Activated B cell treated with CpG ODN at 0.5 μM for 24 hours (primary cell): ENCODE measurements around the gene VWCE. TPM values are rescaled to one million over a fixed set of nuclear protein-coding genes. Genes with fewer than 3 reads are reported as not detected.
A peak's percentile ranks its signal among the peaks of the same experiment; 100 is the strongest.

Experiments
- ATAC-seq: fragments of 200-7000 bp; cut with Tn5 transposase; one replicate; pipeline ENCODE4 v1.10.0; 2021; ENCODE audit warnings: low read depth, mild to moderate bottlenecking, moderate library complexity
- CTCF ChIA-PET: fragments of 350-600 bp; sonication (Branson Sonifier 250); formaldehyde crosslinking; loops from one replicate; lab custom pipeline; 2021; ENCODE audit warnings: antibody characterized with exemption; lab: Charles Lee
- POLR2A ChIA-PET: fragments of 350-600 bp; sonication (Branson Sonifier 250); formaldehyde crosslinking; loops from one replicate; lab custom pipeline; 2021; ENCODE audit warnings: antibody characterized with exemption; lab: Charles Lee
- DNase-seq: peaks from one replicate; pipeline ENCODE4 v3.0.0; 2022
- H3K27ac Mint-ChIP-seq: one replicate; pipeline ENCODE4 v1.8.0; 2020; ENCODE audit warnings: mixed read lengths
- H3K27me3 Mint-ChIP-seq: one replicate; pipeline ENCODE4 v1.8.0; 2021; ENCODE audit warnings: mixed read lengths
- H3K36me3 Mint-ChIP-seq: one replicate; pipeline ENCODE4 v1.8.0; 2021; ENCODE audit warnings: low read depth, mixed read lengths
- H3K4me1 Mint-ChIP-seq: one replicate; pipeline ENCODE4 v1.8.0; 2021; ENCODE audit warnings: mixed read lengths
- H3K4me3 Mint-ChIP-seq: one replicate; pipeline ENCODE4 v1.8.0; 2020; ENCODE audit warnings: mild to moderate bottlenecking, mixed read lengths
- H3K9me3 Mint-ChIP-seq: one replicate; pipeline ENCODE4 v1.8.0; 2020; ENCODE audit warnings: mixed read lengths
- intact Hi-C: fragments of 100-400 bp; cut with micrococcal nuclease; formaldehyde crosslinking; loops from one replicate; pipeline ENCODE4 v1.15.1; 2024
- total RNA-seq: library from RNA; stranded (reverse); gene quantifications from 2 replicates; pipeline ENCODE4 v1.2.3, GENCODE V29; 2022
- TF ChIP-seq, protein P1 (sequence below): fragments of 200-600 bp; IDR thresholded peaks from one replicate; pipeline ENCODE4 v1.8.0; 2022; ENCODE audit warnings: antibody characterized with exemption, mild to moderate bottlenecking

VWCE gene
- total RNA-seq, 1 donor from 2014 or later: 1.3 TPM

- no peak overlapping the region for H3K4me3 Mint-ChIP-seq
- TF ChIP-seq, protein P1, sequence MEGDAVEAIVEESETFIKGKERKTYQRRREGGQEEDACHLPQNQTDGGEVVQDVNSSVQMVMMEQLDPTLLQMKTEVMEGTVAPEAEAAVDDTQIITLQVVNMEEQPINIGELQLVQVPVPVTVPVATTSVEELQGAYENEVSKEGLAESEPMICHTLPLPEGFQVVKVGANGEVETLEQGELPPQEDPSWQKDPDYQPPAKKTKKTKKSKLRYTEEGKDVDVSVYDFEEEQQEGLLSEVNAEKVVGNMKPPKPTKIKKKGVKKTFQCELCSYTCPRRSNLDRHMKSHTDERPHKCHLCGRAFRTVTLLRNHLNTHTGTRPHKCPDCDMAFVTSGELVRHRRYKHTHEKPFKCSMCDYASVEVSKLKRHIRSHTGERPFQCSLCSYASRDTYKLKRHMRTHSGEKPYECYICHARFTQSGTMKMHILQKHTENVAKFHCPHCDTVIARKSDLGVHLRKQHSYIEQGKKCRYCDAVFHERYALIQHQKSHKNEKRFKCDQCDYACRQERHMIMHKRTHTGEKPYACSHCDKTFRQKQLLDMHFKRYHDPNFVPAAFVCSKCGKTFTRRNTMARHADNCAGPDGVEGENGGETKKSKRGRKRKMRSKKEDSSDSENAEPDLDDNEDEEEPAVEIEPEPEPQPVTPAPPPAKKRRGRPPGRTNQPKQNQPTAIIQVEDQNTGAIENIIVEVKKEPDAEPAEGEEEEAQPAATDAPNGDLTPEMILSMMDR: no peak
- H3K4me1 Mint-ChIP-seq: peaks cover 42% of the 10 kb centered on the region
- no peak overlapping the region for H3K27ac Mint-ChIP-seq
- POLR2A ChIA-PET: interaction anchor here (1.8 to 10.1 kb wide), 3 partner anchors 18 to 48 kb away, joined by 12 to 224 read pairs (median 13); partner anchors contain the start of genes CYB561A3 and TMEM138
- no peaks in the 10 kb centered on the region for H3K9me3 Mint-ChIP-seq
- ATAC-seq (no peak), DNase-seq (no peak)
- CTCF ChIA-PET: interaction anchor here (1.1 to 10.1 kb wide), 5 partner anchors 10 to 97 kb away, joined by 3 to 561 read pairs (median 29); partner anchors contain the start of genes CYB561A3, TMEM138 and TMEM216
- H3K36me3 Mint-ChIP-seq: peaks cover 26% of the 10 kb centered on the region
- intact Hi-C loops: loop anchor here (2.0 kb wide), 1 partner anchor 55 kb away; the partner anchor contains the start of gene TMEM216
- no peaks in the 10 kb centered on the region for H3K27me3 Mint-ChIP-seq
Observed at GRCh38 chr11:61337706-61338470, 42.8 kb upstream of the VWCE start.

GRCh38 chr11:61336171-61336935 lies 41.2 kb upstream of the VWCE start:
- Mint-ChIP-seq H3K36me3 (peaks cover 23% of the 10 kb centered on the region), H3K27ac (peak overlapping the region; percentile 79), H3K9me3 (no peaks in the 10 kb centered on the region), H3K4me3 (no peak overlapping the region), H3K4me1 (peaks cover 48% of the 10 kb centered on the region), H3K27me3 (no peaks in the 10 kb centered on the region)
- ChIA-PET CTCF (interaction anchor here (0.6 to 10.1 kb wide), 24 partner anchors 8 to 505 kb away, joined by 3 to 561 read pairs (median 5); partner anchors contain the start of genes CPSF7, CYB561A3, SDHAF2 and TMEM138), POLR2A (interaction anchor here (0.6 to 10.1 kb wide), 12 partner anchors 8 to 615 kb away, joined by 3 to 224 read pairs (median 4); partner anchors contain the start of genes CYB561A3, TMEM138 and TMEM216)
- TF ChIP-seq, protein P1: peak; percentile 30
- intact Hi-C loops: loop anchor here (1.0 to 2.0 kb wide), 5 partner anchors 21 to 99 kb away; partner anchors contain the start of genes TMEM138 and TMEM216
- DNase-seq (peak; percentile 83), ATAC-seq (peak; percentile 76)

- DNase-seq: no peak
- H3K27me3 Mint-ChIP-seq: no peaks in the 10 kb centered on the region
- TF ChIP-seq, protein P1: no peak
- H3K4me3 Mint-ChIP-seq: no peak overlapping the region
- H3K9me3 Mint-ChIP-seq: no peaks in the 10 kb centered on the region
- POLR2A ChIA-PET: interaction anchor here (0.7 to 10.1 kb wide), 8 partner anchors 18 to 493 kb away, joined by 3 to 224 read pairs (median 32); partner anchors contain the start of genes CPSF7, CYB561A3, SDHAF2 and TMEM138
- CTCF ChIA-PET: interaction anchor here (1.1 to 10.1 kb wide), 9 partner anchors 20 to 504 kb away, joined by 4 to 561 read pairs (median 9); partner anchors contain the start of genes CPSF7, CYB561A3, SDHAF2 and TMEM138
- peaks cover 48% of the 10 kb centered on the region for H3K4me1 Mint-ChIP-seq
- intact Hi-C loops: no loop called here
- H3K27ac Mint-ChIP-seq: peak overlapping the region; percentile 79
- ATAC-seq: no peak
- peaks cover 24% of the 10 kb centered on the region for H3K36me3 Mint-ChIP-seq
Observed at GRCh38 chr11:61335355-61335710, 40.2 kb upstream of the VWCE start.

GRCh38 chr11:61334434-61335354 lies 39.6 kb upstream of the VWCE start:
- DNase-seq: no peak
- intact Hi-C loops: no loop called here
- ChIA-PET POLR2A (interaction anchor here (0.7 to 10.1 kb wide), 9 partner anchors 19 to 403 kb away, joined by 3 to 224 read pairs (median 22); partner anchors contain the start of genes CPSF7, CYB561A3, SDHAF2 and TMEM138), CTCF (interaction anchor here (0.7 to 10.1 kb wide), 6 partner anchors 15 to 504 kb away, joined by 3 to 561 read pairs (median 60); partner anchors contain the start of genes CYB561A3, TMEM138 and TMEM216)
- peaks cover 30% of the 10 kb centered on the region for H3K36me3 Mint-ChIP-seq
- H3K27me3 Mint-ChIP-seq: no peaks in the 10 kb centered on the region
- peaks cover 51% of the 10 kb centered on the region for H3K4me1 Mint-ChIP-seq
- H3K27ac Mint-ChIP-seq: peak overlapping the region; percentile 93
- TF ChIP-seq, protein P1: no peak
- no peaks in the 10 kb centered on the region for H3K9me3 Mint-ChIP-seq
- ATAC-seq: no peak
- peak overlapping the region; percentile 92 for H3K4me3 Mint-ChIP-seq
